Activated CD4-positive, CD25-positive, alpha-beta regulatory T cell treated with anti-CD3 and anti-CD28 coated beads, Interleukin-2, amount 50 U/mL, for 16 hours (primary cell): ENCODE measurements around the gene RC3H1.
"Not testable (repeated sequence)": the region's sequence is repeated elsewhere in the genome, so short reads cannot be mapped to it uniquely, and the experiment has no call there.

Experiments used
- DNase-seq: peaks from one replicate; pipeline ENCODE4 v3.0.0-alpha.2; 2020; ENCODE audit warnings: low read depth, low spot score

Gene RC3H1

DNA sequence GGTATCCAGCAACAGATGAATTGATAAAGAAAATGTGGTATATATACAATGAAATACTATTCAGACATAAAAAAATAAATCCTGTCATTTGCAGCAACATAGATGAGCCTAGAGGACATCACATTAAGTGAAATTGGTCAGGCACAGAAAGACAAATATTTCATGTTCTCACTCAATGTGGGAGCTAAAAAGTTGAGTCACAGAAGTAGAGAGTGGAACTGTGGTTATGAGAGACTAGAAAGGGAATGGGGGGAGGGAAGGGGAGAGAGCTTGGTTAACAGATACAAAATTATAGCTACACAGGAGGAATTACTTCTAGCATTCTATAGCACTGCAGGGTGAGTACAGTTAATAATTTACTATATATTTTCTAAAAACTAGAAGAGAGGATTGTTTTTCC lies 68.0 kb downstream of the RC3H1 start:
- DNase-seq = no peak

DNA sequence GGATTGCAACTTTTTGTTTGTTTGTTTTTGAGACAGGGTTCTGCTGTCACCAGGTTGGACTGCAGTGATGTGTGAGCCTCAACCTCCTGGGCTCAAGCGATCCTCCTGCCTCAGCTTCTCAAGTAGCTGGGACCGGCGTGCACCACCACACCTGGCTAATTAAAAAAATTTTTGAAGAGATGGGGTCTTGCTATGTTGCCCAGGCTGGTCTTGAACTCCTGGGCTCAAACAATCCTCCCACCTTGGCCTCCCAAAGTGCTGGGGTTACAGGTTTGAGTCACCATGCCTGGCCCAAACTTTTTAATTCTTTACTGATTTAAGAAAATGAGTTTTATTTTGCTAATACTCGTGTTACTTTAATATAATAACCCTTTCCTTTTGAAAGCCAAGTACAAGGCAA lies 73.6 kb downstream of the RC3H1 start:
- no peak for DNase-seq

DNA sequence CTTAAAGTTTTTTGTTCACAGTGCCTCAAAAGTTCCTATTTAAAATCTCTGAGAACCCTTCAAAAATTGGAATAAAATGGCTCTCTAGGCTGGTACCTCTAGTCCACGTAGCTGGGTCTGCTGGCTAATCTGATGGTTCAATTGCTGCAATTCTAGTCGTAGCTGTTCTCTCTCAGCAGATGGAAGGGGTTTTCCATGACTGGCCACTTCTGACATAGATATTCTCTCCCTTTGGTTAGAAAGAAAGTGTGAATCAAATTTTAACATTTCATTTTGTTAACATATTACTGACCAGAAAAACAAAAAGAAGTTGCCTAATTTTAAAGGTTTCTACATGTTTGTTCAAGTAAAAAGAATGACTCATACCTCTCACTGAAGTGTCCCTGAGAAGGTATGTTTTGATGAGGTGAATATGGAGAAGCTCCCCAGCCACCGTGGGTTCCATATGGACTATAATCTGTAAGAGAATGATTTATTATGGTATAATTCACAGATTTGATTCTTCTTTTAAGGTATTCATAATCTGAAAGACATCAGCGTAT lies 75.7 kb downstream of the RC3H1 start:
- no peak for DNase-seq

DNA sequence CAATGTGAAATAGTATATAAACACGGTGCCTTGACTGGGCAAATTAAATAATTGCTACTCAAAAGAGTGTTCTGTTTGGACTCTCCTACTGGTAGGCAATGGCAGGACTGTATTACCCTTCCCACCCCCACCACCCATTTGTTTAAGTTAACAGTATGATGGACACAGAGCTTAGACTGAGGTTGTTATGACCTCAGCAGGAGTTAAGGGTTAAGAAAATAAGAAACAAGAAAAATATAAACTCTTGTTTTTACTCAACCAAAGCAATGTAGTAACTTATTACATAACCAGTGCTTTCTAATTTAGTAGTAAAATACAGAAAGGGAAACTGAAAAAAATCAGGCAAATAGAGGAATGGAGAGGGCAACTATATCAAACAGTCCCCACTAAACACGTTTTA lies 85.1 kb downstream of the RC3H1 start:
- DNase-seq = no peak

DNA sequence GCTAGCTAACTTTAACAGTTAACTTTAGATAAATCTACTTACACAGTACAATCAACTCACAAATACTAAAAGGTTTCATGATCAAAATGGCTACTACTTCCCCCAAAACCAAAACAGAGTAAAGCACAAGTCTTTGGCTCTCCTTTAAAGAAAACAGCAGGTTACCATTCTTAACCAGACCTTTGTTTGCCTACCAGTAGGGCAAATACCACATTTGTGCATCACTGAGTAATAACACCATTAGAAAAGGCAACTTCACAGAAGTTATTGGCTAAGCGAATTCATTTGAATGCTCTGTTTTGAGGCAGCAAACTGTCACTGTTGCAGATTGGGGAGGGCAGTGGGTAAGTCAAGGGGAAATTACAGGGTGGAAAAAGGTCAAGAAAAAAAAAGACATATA lies 87.7 kb downstream of the RC3H1 start:
- no peak for DNase-seq

DNA sequence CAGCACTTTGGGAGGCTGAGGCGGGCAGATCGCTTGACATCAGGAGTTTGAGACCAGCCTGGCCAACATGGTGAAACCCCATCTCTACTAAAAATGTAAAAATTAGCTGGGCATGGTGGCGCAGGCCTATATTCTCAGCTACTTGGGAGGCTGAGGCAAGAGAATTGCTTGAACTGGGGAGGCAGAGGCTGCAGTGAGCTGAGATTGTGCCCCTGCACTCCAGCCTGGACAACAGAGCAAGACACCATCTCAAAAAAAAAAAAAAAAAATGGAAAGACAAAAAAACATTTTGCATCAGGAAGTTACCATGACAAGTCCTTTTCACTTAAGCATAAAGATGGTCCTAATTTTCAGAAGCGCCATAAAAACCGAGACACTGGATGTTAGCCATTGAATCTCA lies 91.6 kb downstream of the RC3H1 start:
- DNase-seq = not testable (repeated sequence)

DNA sequence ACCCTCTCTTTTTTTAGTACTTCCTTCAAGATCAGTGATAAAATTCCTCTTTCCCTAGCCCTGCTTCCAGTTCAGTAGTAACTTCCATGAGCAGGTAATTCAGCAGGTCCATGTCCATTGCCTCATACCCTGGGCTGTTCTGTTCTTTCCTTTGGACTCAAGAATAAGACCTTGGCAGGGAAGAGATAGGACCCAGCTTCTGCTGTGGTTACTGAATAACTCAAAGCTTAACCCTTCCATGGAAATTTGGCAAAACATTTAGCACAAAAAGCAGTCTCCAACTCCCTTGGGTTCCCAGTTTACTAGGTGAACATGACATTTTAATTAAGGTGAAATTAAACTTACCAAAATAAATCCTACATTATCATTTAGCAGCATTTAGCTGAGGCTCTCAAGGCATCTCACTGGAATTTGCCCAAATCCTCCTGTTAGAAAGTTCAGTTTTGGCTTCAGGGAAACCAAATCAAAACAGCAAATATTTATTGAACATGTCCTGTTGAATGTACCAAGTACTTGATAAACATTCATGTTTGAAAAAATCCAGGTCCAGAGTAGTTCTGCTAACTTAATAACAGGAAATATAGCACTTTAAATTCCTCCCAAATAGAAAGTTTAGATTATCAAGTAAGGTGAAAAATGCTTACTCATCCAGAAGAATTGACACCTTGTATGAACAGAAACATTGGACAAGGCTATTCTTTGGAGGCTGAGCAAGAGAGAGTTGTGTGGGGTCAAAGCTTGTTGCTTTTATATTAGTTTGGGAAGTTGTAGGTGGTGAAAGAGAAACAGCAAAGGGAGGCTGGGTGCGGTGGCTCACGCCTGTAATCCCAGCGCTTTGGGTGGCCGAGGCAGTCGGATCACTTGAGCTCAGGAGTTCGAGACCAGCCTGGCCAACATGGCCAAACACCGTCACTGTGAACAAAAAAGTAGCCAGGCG lies 96.6 kb downstream of the RC3H1 start:
- DNase-seq = no peak

DNA sequence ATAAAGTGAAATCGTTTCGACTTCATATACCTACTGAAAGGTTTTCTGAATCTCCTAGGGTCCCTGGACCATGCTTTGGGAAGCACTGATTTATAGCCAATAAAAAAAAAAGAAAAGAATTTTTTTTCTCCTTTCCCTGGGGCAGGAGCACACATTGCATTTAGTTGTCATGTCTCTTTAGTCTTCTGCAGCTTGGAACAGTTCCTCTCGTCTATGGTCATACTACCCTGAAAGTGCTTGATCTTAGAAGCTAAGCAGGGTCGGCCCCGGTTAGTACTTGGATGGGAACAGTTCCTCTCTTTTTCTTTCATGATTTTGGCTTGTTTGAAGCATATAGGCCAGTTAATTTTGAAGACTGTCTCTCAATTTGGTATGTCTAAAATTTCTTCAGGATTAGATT lies 101.3 kb downstream of the RC3H1 start:
- no peak for DNase-seq

DNA sequence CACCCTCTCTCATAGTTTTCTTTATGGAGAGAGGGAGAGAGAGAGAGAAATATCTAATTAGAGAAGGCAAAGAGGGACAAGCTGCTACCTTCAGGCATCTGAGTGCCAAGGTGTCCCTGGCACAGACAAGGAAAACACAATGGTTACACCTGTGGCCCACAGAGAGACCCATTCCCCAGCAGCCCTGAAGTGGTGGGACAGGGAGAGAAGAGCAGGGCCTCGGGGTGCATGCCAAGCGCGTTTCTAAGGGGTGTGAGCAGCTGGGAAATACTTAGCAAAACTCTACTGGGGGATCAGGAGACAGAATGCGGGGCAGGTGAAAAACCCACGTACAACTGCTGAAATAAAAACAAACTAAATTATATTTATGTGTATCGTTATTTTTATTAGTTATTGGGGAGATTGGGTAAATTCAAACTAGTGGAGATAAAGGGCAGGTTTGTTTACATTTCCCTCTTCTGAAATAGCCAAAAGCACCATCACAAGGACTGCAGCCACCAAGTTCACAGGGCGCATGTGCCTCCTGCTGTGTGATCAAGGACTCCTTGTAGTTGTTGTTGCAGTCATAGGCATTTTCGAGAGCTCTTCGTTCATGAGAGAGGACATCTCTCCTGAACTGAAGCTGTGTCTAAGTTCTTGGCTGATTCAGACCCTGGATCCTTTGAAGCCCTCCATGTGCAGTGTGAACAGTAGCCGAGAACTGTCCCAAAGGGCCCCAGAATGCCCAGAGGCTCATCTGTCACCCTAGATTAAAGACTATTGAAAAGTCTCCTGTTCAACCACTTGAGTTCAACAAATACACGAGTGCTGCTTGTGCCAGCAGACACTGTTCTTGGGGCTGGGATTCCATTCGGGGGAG lies 104.3 kb downstream of the RC3H1 start:
- no peak for DNase-seq

DNA sequence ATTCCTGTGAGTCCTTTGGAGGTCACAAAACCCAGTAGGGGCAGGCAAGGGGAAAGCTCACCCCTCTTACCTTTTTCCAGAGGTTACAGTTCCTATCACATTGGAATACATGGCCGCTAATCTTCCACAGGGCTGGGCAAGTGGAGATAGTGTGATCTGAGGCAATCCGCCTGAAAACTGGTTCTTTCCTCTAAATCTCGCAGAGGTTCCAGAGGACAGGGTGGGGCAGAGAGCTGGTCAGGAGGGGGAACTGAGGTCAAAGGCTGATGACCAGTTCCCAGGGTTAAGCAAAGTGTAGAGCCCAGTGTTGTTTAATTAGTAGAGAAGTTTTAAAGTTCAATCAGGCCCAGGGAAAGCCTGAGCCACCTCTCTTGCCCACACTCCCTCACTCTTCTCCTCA lies 105.0 kb downstream of the RC3H1 start, which contains the start of gene SERPINC1:
Gene SERPINC1, minus strand, starts transcription at position 179 of the 400 bp plus-strand sequence. Its CDS starts 68 bp downstream, at position 111.
- no peak for DNase-seq

DNA sequence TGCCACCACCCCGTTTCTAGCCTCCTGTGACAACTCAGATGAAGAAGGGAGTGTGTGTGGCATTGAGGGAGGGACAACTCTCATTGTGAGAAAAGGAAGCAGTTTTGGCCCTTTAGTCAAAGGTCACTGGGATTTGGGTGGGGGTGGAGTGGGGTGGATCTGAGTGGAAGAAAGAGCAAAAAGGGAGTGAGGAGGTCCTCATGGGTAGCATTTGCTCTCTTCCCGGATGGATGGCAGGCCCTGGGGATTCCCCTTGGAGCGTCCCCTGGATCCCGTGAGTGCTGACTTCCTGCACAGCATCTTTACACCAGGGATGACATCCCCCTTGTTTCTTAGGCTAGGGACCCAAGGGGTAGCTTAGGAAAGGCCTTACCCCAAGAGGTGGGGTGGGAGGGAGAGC lies 105.5 kb downstream of the RC3H1 start:
- DNase-seq = no peak

DNA sequence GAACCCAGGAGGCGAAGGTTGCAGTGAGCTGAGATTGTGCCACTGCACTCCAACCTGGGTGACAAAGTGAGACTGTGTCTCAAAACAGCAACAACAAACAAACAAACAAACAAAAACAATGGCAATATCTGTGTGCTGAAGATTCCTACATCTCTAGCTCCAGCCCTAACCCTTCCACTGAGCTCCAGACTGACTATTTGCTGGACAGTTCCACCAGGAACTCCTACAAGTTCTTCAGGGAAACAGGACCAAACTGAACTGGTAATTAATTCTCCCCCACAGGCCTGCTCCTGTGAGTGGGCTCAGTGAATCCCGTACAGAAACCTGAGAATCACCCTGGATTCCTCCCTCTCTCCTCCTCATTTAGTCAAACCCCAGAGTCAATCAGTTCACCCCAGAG lies 106.6 kb downstream of the RC3H1 start:
- DNase-seq = no peak

DNA sequence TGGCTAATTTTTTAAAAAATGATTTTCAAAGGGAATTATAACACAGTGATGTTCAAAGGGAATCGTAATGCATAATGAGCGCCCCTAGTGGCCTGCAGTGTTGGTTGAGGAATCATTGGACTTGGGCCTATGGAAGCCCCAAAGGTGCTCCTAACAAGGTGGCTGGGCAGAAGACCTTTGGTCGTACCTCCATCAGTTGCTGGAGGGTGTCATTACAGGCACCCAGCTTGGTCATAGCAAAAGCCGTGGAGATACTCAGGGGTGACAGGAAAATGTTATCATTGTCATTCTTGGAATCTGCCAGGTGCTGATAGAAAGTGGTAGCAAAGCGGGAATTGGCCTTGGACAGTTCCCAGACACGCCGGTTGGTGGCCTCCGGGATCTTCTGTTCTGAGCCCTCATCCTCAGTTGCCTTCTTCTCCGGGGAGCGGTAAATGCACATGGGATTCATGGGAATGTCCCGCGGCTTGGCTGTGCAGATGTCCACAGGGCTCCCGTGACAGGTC lies 107.7 kb downstream of the RC3H1 start:
- DNase-seq = no peak

DNA sequence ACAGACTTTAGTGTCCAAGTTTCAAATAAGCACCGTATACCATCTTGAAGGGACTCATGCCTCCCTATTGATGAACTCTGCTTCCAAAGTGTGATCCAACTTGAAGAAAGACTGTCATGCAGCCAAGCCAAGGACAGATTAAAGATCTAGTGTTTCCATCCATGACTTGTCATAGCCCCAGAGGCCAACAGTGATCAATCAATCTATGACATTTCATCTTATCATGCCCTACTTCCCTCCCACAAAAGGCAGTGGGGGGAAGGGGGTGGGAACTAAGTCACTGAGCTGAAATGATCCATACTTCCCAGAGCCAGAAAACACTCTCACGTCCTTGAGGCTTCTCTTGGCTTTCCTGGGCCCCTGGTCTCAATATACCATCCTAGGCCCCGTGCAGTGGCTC lies 109.0 kb downstream of the RC3H1 start:
- no peak for DNase-seq

DNA sequence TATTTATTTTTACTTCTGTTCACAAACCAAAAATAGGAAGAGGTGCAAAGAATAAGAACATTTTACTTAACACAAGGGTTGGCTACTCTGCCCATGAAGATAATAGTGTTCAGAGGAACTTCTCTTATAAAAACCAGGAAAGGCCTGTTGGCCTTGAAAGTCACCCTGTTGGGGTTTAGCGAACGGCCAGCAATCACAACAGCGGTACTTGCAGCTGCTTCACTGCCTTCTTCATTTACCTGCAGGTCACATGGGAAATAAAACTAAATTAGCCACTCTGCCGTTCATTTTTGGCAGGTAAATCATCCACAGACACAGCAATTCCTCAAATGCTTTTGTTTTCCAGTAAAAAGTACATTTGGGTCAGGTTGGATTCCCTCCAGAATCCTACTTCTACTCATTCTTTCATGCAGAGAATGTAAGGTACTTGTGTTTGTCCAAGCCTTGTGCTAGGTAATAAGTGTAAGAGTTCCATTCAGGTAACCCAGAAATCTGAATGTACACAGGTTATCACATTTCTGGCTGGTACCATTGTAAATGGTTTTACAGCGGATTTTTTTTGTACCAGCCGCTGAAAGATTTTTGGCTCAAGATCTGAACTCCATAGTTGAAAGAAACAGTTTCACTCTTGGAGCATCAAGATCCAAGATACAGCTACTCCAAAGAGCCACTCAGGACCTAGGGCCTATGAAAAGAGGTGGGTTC lies 118.2 kb downstream of the RC3H1 start:
- DNase-seq = no peak

DNA sequence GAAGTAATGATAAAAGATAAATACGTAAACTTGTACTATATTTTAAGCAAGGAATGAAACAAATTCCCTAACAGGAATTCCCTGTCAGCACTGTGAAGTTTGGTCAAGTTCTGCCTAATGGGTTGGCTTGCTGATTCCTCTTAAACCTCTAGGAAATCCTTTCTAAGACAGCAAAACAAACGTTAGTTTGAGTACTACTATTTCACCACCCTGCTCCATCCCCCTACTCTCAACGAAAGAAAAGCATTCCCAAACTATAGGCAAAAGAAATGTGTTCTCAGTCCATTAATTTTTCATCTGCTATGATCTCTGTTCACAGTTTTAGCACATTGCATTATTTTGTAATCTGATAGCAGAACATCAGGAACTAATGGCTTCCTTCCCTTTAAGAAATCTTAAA lies 121.2 kb downstream of the RC3H1 start:
- no peak for DNase-seq

DNA sequence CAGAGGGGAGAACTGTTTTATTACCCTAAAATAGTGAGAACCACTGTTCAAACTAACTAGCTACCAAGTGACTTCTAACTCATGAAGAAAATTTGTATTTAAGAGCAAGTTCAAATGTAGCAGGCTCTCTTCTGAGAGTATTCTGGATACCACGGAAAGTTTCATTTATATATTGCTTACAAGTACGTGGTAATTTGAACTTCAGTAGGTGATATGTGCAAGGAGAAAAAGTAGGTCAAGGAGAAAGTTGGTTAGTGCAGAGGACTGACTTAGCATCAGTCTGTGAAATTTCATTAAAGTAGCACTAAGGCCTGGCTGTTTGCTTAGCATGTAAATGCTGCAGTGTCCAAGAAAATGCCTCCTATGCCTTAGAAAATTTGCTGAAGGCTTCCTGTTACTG lies 121.7 kb downstream of the RC3H1 start:
- DNase-seq = no peak

DNA sequence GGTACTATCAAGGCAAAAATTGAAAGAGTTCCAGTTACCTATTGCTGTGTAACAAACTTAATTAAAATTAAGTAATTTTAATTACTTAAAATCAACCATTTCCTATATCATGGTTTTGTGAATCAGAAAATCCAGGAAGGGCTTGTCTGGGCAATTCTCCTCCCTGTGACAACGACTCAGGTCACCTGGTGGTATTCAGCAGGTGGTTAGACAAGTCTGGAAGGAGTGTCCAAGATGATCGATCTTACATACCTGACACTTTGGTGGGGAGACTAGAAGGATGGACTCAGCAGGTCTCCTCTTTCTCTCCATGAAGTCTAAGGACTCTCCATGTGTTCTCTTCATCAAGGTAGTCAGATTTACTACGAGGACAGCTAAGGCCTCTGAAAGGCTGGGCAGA lies 128.0 kb downstream of the RC3H1 start:
- no peak for DNase-seq

DNA sequence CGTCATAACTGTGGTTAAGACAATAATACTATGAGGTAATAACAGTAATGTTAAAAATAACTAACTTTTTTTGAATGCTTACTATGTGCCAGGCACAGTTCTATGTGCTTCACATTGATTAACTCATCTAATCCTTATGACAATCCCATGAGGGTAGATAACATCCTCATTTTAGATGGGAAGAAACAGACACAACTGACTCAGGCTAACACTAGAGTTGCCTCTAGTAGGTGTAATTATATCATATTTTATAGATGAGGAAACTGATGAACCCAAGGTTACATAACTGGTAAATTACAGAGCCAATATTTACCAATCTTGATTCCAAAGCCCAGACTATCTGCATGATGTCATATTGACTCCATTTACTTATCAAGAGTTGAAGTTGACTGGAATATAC lies 128.5 kb downstream of the RC3H1 start:
- DNase-seq = no peak

DNA sequence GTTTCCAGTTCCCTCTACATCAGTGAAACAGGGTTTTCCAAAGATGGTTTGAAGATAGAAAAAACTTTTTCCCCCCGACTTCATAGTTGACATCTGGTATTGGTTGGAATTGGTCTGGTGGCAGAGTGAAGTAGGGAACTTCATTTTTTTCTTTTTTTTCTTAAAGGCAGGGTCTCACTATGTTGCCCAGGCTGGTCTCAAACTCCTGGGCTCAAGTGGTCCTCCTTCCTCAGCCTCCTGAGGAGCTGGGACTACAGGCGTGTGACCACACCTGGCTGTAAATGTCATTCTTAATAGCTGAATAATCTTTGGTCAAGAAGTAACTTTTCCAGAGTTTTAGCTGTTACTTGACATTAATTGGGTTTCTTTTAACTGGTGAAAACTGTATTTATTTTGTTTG lies 132.3 kb downstream of the RC3H1 start:
- DNase-seq = no peak

DNA sequence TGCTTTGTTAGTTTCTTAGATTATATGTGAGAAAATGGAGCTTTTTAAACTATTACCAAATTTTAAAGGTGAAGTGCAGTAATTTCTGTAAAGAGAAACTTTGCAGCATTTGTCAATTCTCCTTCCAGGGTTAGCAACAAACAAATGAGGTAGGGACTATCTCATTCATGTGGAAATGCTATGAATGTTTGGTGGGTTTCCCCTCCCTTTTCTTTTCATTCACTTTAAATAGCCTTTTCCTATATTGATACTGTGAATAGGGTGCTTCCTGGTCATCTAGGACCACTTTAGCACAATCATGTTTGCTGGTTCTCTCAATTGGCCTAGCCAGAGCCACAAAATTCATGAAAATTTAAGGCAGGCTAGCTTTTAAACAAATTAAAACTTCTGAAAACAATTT lies 133.4 kb downstream of the RC3H1 start:
- no peak for DNase-seq

DNA sequence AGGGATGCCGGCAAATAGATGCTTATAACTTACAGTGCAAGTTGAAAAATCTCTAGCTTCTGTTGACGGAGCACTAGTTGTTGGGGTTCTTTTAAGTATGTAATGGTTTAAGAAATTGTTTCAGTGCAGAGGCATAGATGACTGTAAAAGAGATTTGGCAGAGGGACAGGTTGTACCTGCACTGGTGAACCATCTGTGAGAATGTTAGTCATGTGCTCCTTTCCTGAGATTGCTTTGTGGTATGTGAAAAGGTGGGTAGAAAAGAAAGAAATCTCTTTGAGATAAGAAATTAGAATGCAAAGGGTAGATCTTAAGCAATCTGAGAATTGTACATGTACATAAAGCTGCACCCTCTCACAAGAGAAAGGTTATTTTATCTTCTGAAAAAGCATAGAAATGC lies 134.5 kb downstream of the RC3H1 start:
- DNase-seq = no peak
